GM10847 (cell line): ENCODE data around the gene SASS6.

Experiments used
- POLR2A ChIP-seq: IDR thresholded peaks from 2 replicates; pipeline ENCODE4 v1.6.1; 2011; ENCODE audit not compliant: insufficient read length; ENCODE audit errors: extremely low read depth

Gene SASS6

DNA sequence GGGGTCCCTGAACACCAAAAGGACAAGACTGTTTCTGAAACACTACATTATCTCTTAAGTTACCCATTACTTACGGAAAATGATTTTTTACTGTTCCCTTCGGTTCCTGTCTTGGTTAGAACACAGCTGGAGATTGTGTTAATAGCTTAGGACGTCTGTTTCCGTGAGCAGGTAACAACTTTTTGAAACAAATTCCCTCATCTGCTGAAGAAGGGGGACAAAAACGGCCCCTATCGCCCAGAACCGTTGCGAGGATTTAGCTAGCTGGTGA is 95.1 kb downstream of the SASS6 start:
- TF ChIP-seq POLR2A: no peak

- TF ChIP-seq POLR2A: no peak
These were observed 95.7 kb downstream of the SASS6 start for GRCh38 chr1:100036718-100037655.

- no peak for TF ChIP-seq POLR2A
These were observed 97.5 kb downstream of the SASS6 start for GRCh38 chr1:100035214-100035613.

DNA sequence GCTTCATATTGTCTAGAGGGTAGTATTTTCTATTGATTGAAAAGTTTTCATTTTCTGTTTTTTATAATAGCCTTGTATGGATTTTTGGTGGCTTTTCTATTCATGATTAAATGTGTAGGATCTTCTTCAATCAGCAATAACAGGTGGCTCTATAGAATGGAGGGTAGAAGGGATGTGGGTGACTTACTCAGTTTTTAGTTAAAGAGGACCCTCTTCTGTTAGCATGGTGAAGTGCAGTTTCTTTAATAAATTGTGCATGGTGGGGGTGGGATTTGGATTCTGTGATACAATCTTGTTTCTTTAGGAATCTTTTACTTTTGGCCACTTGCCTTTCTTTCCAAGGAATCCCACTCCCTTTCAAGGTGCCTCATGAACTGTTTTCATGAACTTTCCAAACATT is 98.3 kb downstream of the SASS6 start:
- no peak for TF ChIP-seq POLR2A
